Fibroblast of lung (primary cell): ENCODE measurements around the gene MYO3B. TPM values are rescaled to one million over a fixed set of nuclear protein-coding genes. Genes with fewer than 3 reads are reported as not detected.

Experiments
- DNase-seq, 2 donors: peaks; one replicate each; pipeline versions ENCODE4 v3.0.0 to v3.0.0-alpha.2; 2010; ENCODE audit warnings: low read depth in 2 of 2
- H2AFZ ChIP-seq: 2 replicates; pipeline ENCODE4 v1.5.1; 2012; ENCODE audit warnings: low read length, control low read depth, inconsistent platforms
- H3K27ac ChIP-seq: 2 replicates; pipeline ENCODE4 v1.5.1; 2011; ENCODE audit warnings: low read length, control low read depth; ENCODE audit not compliant: insufficient read depth
- H3K27me3 ChIP-seq: 2 replicates; pipeline ENCODE4 v1.5.1; 2011; ENCODE audit warnings: mild to moderate bottlenecking, low read length; ENCODE audit not compliant: control insufficient read depth, insufficient read depth
- H3K36me3 ChIP-seq: 2 replicates; pipeline ENCODE4 v1.5.1; 2011; ENCODE audit warnings: low read length; ENCODE audit not compliant: control insufficient read depth, insufficient read depth
- H3K4me1 ChIP-seq: 2 replicates; pipeline ENCODE4 v1.5.1; 2011; ENCODE audit warnings: low read length; ENCODE audit not compliant: control insufficient read depth, insufficient read depth; ENCODE audit errors: extremely low read depth
- H3K4me2 ChIP-seq: 2 replicates; pipeline ENCODE4 v1.5.1; 2011; ENCODE audit warnings: low read length, control low read depth; ENCODE audit not compliant: insufficient read depth; ENCODE audit errors: extremely low read depth
- H3K4me3 ChIP-seq, 4 experiments: fragments of 200-600 bp in 1 of 4; sonication (generic) in 1 of 4; replicated peaks in 1 of 4; 2 replicates each; pipeline ENCODE4 v1.5.1; 2011 to 2016; ENCODE audit warnings: low read length in 4 of 4, low read depth in 3 of 4, mild to moderate bottlenecking in 3 of 4, control low read depth in 2 of 4, inconsistent platforms in 1 of 4, mixed read lengths in 1 of 4; ENCODE audit not compliant: insufficient read depth in 1 of 4; ENCODE audit errors: control extremely low read depth in 1 of 4
- H3K79me2 ChIP-seq: 2 replicates; pipeline ENCODE4 v1.5.1; 2012; ENCODE audit warnings: mild to moderate bottlenecking, low read length, inconsistent platforms; ENCODE audit not compliant: control insufficient read depth, insufficient read depth
- H3K9ac ChIP-seq: 2 replicates; pipeline ENCODE4 v1.5.1; 2011; ENCODE audit warnings: mild to moderate bottlenecking, low read length, control low read depth; ENCODE audit not compliant: insufficient read depth
- H3K9me3 ChIP-seq: 2 replicates; pipeline ENCODE4 v1.5.1; 2012; ENCODE audit warnings: low read depth, low read length; ENCODE audit not compliant: control insufficient read depth, insufficient read depth
- H4K20me1 ChIP-seq: 2 replicates; pipeline ENCODE4 v1.5.1; 2011; ENCODE audit warnings: low read length; ENCODE audit not compliant: control insufficient read depth, insufficient read depth; ENCODE audit errors: extremely low read depth
- CTCF ChIP-seq, 2 donors: IDR thresholded peaks in 1 of 2; conservative IDR thresholded peaks in 1 of 2; 1 replicate in 1 of 2; 2 replicates in 1 of 2; pipeline ENCODE4 v1.5.1; 2011 to 2012; ENCODE audit warnings: low read length in 2 of 2, control low read depth in 1 of 2, inconsistent platforms in 1 of 2, low read depth in 1 of 2, mild to moderate bottlenecking in 1 of 2
- EZH2 ChIP-seq: IDR thresholded peaks from 2 replicates; pipeline ENCODE4 v1.5.1; 2012; ENCODE audit warnings: low read length, control low read depth, mild to moderate bottlenecking; ENCODE audit errors: missing control alignments
- polyA plus RNA-seq, 2 donors: library from polyadenylated mRNA; depleted of rRNA in 1 of 2; stranded (reverse) in 1 of 2; unstranded in 1 of 2; fragments of >200 nt; gene quantifications; 2 replicates each; pipeline ENCODE4 v1.2.1, GENCODE V29; 2011 to 2012; ENCODE audit warnings: missing spikeins in 1 of 2
- total RNA-seq: library from RNA; depleted of rRNA; stranded (reverse); fragments of >200 nt; gene quantifications from 2 replicates; pipeline ENCODE4 v1.2.1, GENCODE V29; 2014

MYO3B gene
- total and polyA plus RNA-seq, 2 donors (not counting 1 experiment from before 2014, with no cell fraction given), result 0.06 to 0.50 TPM

- no peak overlapping the region for H2AFZ ChIP-seq
- H3K36me3 ChIP-seq, result no peaks in the 10 kb centered on the region
- H3K27me3 ChIP-seq, result no peaks in the 10 kb centered on the region
- H3K4me2 ChIP-seq, result no peak overlapping the region
- TF ChIP-seq CTCF (conservative IDR thresholded peaks at IDR 0.05 in 1 of 2, IDR thresholded peaks at IDR 0.05 in 1 of 2; ENCODE audit: low read depth in 1 of 2, low read length in 2 of 2) (no peak), EZH2 (no peak)
- no peaks in the 10 kb centered on the region for H3K79me2 ChIP-seq
- no peaks in the 10 kb centered on the region for H3K9me3 ChIP-seq
- H3K9ac ChIP-seq, result no peak overlapping the region
- no peak overlapping the region for H3K4me3 ChIP-seq
- no peak for DNase-seq
- H3K4me1 ChIP-seq, result no peaks in the 10 kb centered on the region
- H3K27ac ChIP-seq, result no peak overlapping the region
- no peaks in the 10 kb centered on the region for H4K20me1 ChIP-seq
These were observed 399.4 kb downstream of the MYO3B start for GRCh38 chr2:170577356-170577755.

- DNase-seq, result no peak
- TF ChIP-seq EZH2 (no peak), CTCF (conservative IDR thresholded peaks at IDR 0.05 in 1 of 2, IDR thresholded peaks at IDR 0.05 in 1 of 2; ENCODE audit: low read depth in 1 of 2, low read length in 2 of 2) (no peak)
- Histone ChIP-seq H3K27me3 (no peaks in the 10 kb centered on the region), H4K20me1 (no peaks in the 10 kb centered on the region), H3K36me3 (no peaks in the 10 kb centered on the region), H3K4me1 (no peaks in the 10 kb centered on the region), H3K27ac (no peak overlapping the region), H3K4me3 (no peak overlapping the region), H3K4me2 (no peak overlapping the region), H3K9me3 (no peaks in the 10 kb centered on the region), H2AFZ (no peak overlapping the region), H3K79me2 (no peaks in the 10 kb centered on the region), H3K9ac (no peak overlapping the region)
These were observed 400.7 kb downstream of the MYO3B start for GRCh38 chr2:170578606-170579005.

- no peak for TF ChIP-seq EZH2
- TF ChIP-seq CTCF (conservative IDR thresholded peaks at IDR 0.05 in 1 of 2, IDR thresholded peaks at IDR 0.05 in 1 of 2; ENCODE audit: low read depth in 1 of 2, low read length in 2 of 2), result no peak
These were observed 401.6 kb downstream of the MYO3B start for GRCh38 chr2:170579511-170579910.

More at GRCh38 chr2:170579511-170579910, 401.6 kb downstream of the MYO3B start:
- no peak overlapping the region for H2AFZ ChIP-seq
- DNase-seq, result no peak
- no peaks in the 10 kb centered on the region for H3K4me1 ChIP-seq
- H3K79me2 ChIP-seq, result no peaks in the 10 kb centered on the region
- no peak overlapping the region for H3K27ac ChIP-seq
- H3K9ac ChIP-seq, result no peak overlapping the region
- no peak overlapping the region for H3K4me2 ChIP-seq
- H3K4me3 ChIP-seq, result no peak overlapping the region
- H3K9me3 ChIP-seq, result no peaks in the 10 kb centered on the region
- no peaks in the 10 kb centered on the region for H3K27me3 ChIP-seq
- H3K36me3 ChIP-seq, result no peaks in the 10 kb centered on the region
- no peaks in the 10 kb centered on the region for H4K20me1 ChIP-seq
